Measurements from ENCODE around the gene EFNA1. TPM values are rescaled to one million over a fixed set of nuclear protein-coding genes. Genes with fewer than 3 reads are reported as not detected.
A peak's percentile ranks its signal among the peaks of the same experiment; 100 is the strongest.
"Not testable (repeated sequence)": the region's sequence is repeated elsewhere in the genome, so short reads cannot be mapped to it uniquely, and the experiment has no call there.

The EFNA1 gene
- total RNA-seq, 2 donors from 2014 or later: 85.1 to 132 TPM

- DNase-seq (ENCODE audit: low spot score): no peak
- intact Hi-C loops (cut with DNase I): no loop called here
- TF ChIP-seq CTCF (IDR thresholded peaks at IDR 0.05): no peak
- TF ChIP-seq POLR2AphosphoS5 (IDR thresholded peaks at IDR 0.05): no peak
- TF ChIP-seq POLR2A (IDR thresholded peaks at IDR 0.05): no peak
- no peaks in the 10 kb centered on the region for H3K36me3 ChIP-seq
- H3K27ac ChIP-seq: peak overlapping the region; percentile 88 to 94
- peak overlapping the region; percentile 59 to 60 for H3K4me3 ChIP-seq
- H3K9me3 ChIP-seq: no peaks in the 10 kb centered on the region
- peaks cover 7% of the 10 kb centered on the region for H3K4me1 ChIP-seq (replicated peaks)
- WGBS: 13% methylated on average over 10 of the region's 11 CpGs
- no peaks in the 10 kb centered on the region for H3K27me3 ChIP-seq (replicated peaks; ENCODE audit: insufficient read depth)
Observed at GRCh38 chr1:155140630-155140953, 12.9 kb downstream of the EFNA1 start.

- Histone ChIP-seq H3K9me3 (no peaks in the 10 kb centered on the region), H3K27ac (no peak overlapping the region), H3K4me1 (replicated peaks) (peaks cover 5% of the 10 kb centered on the region), H3K36me3 (no peaks in the 10 kb centered on the region), H3K27me3 (replicated peaks; ENCODE audit: insufficient read depth) (no peaks in the 10 kb centered on the region), H3K4me3 (no peak overlapping the region)
- DNase-seq (ENCODE audit: low spot score): no peak
- WGBS: 83% methylated on average over 7 of the region's 7 CpGs
- intact Hi-C loops (cut with DNase I): no loop called here
- no peak for TF ChIP-seq CTCF (IDR thresholded peaks at IDR 0.05)
- TF ChIP-seq POLR2A (IDR thresholded peaks at IDR 0.05): no peak
- TF ChIP-seq POLR2AphosphoS5 (IDR thresholded peaks at IDR 0.05): no peak
Observed at GRCh38 chr1:155141749-155142148, 14.1 kb downstream of the EFNA1 start.

- Histone ChIP-seq H3K27me3 (replicated peaks; ENCODE audit: insufficient read depth) (no peaks in the 10 kb centered on the region), H3K9me3 (no peaks in the 10 kb centered on the region), H3K36me3 (no peaks in the 10 kb centered on the region), H3K4me3 (no peak overlapping the region), H3K27ac (no peak overlapping the region), H3K4me1 (replicated peaks) (no peaks in the 10 kb centered on the region)
- intact Hi-C loops (cut with DNase I): no loop called here
- no peak for DNase-seq (ENCODE audit: low spot score)
- no peak for TF ChIP-seq CTCF (IDR thresholded peaks at IDR 0.05)
- TF ChIP-seq POLR2A (IDR thresholded peaks at IDR 0.05): no peak
- WGBS: 86% methylated on average over 3 of the region's 3 CpGs
Observed at GRCh38 chr1:155145491-155145890, 17.8 kb downstream of the EFNA1 start.

GRCh38 chr1:155155996-155156643 lies 28.4 kb downstream of the EFNA1 start:
- DNase-seq (ENCODE audit: low spot score); H3K27me3 ChIP-seq (replicated peaks; ENCODE audit: insufficient read depth); H3K36me3 ChIP-seq; intact Hi-C loops (cut with DNase I); H3K4me1 ChIP-seq (replicated peaks); H3K27ac ChIP-seq; H3K9me3 ChIP-seq; H3K4me3 ChIP-seq: not testable (repeated sequence)
- 64% methylated on average over 3 of the region's 3 CpGs for WGBS

- Histone ChIP-seq H3K9me3 (no peaks in the 10 kb centered on the region), H3K27me3 (replicated peaks; ENCODE audit: insufficient read depth) (no peaks in the 10 kb centered on the region), H3K4me1 (replicated peaks) (no peaks in the 10 kb centered on the region), H3K36me3 (no peaks in the 10 kb centered on the region), H3K27ac (no peak overlapping the region), H3K4me3 (no peak overlapping the region)
- no peak for TF ChIP-seq CTCF (IDR thresholded peaks at IDR 0.05)
- no peak for TF ChIP-seq POLR2AphosphoS5 (IDR thresholded peaks at IDR 0.05)
- TF ChIP-seq POLR2A (IDR thresholded peaks at IDR 0.05): no peak
- WGBS: 38% methylated on average over 1 of the region's 1 CpG
- DNase-seq (ENCODE audit: low spot score): no peak
- intact Hi-C loops (cut with DNase I): no loop called here
Observed at GRCh38 chr1:155158991-155159390, 31.3 kb downstream of the EFNA1 start.
